Measurements from ENCODE around the gene NCMAP.

DNA sequence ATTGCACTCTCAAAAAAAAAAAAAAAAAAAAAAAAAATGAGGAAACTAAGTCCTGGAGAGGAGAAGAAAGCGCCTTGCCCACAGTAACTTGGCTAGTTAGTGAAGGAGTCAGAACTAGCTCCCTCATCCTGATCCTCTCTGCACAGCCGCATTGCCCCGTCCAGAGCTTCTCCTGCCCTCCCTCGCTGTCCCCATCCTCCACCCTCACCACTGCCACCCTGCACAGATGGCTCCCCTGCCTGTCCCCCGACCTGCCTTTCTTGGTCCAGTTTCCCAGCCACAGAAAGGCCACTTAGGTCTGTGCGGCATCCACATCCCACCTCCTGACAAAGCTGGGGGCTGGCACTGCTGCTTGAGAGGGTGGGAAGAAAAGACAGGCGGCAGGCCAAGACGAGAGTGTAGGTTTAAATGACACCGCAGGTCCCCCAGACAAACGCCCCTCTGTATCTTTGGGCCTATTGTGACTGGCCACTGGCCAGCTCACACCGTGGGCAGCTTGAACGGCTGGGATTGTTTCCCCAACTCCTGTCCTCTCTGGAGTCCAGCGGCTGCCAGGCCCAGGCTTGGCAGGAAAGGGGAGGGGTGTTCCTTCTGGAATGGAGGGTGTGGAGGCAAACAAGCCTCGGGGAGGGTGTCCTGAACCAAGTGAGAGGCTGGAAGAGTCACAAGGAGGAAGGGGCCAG lies 20.2 kb downstream of the NCMAP start:
- TF ChIP-seq POLR2A (IDR thresholded peaks at IDR 0.05; ENCODE audit: low read length): no peak
- TF ChIP-seq GATA1 (IDR thresholded peaks at IDR 0.05; ENCODE audit: low read depth, low read length): no peak

Measured in erythroblast (primary cell).